Measurements from ENCODE around the gene FADS2.

FADS2 gene

DNA sequence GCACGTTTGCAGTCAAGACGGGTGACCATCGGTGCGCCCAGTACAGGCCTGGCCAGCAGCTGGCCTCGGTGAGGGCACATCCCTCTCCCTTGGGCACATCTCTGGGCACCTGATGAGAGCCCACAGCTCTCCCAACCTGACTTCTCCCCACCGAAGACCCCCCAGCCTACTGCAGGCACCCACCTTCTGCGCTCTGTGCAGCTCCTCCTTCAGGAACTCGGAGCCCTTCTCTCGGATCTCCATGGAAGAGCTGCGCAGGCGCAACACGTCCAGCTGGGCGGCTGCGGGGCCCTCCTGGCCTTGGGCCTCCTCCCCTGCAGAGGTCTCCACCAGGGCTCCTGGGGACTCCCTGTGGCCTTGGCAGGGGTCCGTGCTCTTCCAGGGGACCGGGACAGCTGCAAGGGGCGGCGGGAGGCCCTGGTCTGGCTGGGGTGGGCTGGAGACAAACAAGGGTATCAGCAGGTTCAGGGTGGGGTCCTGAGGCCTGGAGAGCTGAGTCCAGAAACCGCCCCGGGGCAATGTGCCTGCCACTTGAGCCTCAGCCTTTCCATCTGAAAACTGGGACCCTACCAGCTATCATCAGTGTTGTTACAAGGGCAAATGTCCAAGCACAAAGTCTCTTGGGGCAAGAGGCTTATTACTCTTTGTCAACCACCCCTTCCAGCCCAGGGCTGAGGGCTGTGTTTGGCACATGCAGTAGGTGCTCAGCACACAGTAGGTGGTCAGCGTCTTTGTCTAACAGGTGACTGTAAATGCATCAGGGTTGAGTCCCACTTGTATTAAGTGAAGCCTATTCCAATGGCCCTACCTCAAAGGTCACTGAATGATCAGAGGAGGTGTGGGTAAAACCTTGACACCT lies 80.0 kb downstream of the FADS2 start:
- DNase-seq: no peak

DNA sequence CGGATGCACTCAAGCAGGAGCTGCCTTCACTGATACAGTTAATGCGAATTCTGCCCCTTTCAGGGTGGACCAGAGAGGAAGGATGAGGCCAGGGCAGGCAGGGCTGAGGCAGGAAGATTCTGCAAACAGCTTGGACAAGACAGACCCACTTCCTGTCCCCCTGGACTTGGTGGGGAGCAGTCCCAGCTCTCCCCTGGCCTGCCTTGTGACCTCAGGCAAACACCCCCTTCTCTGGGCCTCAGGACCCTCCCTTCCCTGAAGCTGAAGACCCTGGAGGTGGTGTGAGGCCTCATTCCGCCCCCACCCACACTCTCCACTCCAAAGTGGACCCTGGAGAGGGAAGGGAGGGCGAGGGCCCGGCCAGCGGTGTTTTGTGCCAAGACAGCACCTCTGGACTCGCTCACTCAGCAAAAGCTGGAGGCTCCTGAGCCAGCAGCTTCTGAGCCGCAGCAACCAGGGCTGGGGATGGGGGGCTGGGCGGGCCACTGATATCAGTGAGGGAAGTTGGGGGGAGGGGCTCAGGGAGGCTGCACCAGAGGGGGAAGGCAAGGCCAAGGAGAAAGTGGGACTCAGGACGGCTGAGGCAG lies 80.7 kb downstream of the FADS2 start:
- DNase-seq: no peak

DNA sequence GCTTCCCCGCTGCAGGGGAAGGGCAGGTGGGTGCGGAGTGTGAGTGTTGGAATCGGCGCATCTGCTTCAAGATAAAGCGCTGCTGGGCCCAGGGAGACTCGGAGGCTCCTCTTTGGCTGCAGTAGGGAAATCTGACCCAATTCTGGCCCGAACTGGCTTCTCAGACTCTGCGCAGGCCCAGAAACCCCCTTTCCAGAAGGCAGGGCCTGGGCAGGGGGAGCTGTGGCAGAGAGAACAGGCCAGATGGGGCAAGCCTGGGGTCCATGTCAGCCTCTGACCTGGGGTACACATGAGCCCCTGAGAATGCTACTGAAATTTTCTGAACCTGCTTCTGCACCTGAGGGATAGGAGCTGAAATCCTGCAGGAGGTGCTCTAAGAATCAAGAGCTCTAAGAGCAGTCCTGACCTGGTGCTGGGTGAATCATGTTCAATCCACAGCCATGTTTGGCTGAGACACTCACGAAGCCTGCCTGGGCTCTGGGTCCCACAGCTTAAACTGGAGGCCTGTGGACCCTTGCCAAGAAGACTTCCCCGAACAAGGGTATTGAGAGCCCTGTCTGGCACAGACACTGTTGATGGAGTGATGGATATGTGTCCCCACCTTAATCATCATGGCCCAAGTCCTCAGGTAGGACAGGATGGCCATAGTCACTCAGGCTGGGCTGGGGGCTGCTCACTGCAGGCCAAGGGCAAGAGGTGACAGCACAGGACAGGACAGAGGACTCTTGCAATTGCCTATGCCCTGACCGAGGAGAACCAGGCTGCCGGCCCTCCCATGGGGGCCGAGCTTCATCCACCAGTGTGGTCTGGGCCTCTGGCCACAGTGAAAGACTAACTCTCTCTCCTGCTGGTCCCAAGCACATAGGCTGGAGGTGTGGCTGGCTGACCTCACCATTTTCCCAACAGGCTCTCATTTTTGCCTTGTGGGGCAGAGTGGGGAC lies 82.4 kb downstream of the FADS2 start:
- no peak for DNase-seq

DNA sequence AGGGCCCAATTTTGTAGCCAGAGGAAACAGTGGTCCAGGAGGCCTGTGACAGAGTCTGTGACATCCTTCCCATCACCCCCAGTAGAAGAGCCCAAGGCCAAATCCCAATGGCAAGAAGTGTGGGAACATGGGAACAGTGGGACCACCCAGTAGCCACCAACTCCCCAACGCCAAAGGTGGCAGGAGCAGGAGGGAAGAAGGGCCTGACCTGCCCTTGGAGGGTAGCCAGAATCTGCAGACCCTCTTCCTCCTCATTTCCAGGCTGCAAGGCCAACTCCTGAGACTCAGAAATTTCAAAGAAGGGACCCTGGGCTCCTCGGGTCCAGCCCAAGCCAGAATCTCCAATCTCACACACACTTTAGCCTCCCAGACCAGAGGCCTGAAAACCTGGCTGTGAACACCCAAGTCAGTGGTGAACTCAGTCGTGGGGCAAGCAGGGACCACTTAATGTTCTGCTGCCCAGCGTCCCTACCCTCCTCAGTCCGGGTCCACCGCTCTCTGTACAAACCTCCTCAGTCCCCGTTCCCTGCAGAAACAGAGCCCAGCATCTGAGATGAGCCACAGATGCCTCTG lies 83.1 kb downstream of the FADS2 start:
- no peak for DNase-seq

DNA sequence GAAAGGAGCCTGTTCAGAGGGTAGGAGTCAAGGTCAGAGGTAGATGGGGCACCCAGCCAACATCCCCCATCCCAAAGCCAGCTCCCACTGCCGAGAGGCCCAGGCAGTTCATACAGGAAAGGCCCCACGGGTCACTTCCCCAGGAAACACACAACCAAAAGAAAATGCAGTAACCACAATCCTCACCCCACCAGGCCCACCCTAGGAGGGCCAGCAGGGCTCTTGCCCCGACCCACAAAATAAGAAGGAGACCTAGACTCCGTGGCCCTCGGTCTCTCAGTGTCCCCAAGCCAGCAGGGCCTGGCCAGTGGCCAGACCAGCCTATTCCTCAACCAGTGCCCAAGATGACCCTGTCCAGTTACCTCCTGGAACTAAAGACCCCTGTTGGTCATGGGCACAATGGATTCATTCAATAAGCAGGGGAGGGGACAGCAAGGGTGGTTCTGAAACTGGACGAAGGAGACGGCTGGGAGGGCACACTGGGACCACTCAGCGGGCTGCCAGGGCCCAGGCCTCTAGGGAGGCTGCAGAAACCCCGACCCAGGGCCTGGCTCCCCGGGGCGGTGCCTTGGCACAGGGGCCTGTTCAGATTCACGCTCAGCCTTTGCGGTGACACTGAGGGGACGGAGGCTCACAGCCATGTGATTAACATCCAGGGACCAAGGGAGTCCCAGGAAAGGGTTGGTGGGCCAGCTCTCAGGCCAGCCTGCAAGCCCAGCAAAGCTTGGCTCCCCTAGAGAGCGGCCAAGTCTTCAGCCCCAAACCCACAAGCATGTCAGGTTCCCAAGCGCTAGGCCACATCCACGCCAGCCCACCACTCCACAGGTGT lies 83.8 kb downstream of the FADS2 start:
- DNase-seq: no peak

DNA sequence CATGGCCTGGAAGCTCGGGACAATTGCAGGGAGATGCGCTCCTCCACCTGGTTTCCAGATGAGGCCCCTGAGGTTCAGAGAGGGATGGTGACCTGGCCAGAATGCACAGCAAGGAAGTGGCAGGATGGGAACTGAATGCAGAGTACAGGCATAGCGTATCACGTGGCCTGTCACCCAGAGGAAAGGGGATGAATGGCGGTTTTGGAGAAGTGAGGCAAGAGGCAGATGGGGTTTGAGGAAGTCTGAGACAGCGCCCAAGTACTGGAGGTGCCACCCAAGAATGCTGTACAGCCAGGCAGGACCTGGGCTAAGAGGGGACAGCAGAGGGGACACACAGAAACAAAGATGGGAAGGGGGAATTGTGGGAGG lies 84.4 kb downstream of the FADS2 start:
- no peak for DNase-seq

DNA sequence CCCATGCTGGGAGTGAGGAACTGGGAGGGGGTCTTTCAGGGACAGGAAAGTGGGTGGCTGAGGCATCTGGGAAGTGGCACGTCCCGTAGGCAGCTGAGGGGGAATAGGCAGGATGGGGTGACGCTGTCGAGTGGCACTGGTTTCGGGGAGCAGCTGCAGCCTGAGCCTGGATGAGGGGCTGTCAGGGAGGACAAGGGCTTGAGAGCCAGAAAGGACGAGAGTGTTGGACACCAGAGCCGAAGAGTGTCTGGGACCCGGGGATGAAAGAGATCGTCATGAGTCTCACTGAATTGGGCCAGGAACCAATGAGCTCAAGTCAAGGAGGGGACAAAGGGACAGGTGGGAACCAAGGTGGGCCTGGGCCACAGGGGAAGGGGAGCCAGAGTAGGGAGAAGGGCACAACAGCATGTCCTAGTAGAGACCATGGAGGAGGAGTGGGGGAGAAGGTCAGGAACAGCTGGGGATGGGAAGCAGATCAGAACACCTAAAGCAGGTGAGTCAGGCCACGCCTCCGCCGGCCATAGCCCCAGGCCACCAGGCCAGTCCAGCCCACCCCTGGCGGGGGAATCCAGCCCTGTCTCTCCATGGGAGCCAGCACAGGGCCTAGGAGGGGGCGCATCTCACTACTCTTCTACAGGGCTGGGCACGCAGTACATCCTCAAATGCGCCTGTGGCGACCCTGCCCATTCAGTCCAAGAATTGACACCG lies 85.0 kb downstream of the FADS2 start:
- no peak for DNase-seq

DNA sequence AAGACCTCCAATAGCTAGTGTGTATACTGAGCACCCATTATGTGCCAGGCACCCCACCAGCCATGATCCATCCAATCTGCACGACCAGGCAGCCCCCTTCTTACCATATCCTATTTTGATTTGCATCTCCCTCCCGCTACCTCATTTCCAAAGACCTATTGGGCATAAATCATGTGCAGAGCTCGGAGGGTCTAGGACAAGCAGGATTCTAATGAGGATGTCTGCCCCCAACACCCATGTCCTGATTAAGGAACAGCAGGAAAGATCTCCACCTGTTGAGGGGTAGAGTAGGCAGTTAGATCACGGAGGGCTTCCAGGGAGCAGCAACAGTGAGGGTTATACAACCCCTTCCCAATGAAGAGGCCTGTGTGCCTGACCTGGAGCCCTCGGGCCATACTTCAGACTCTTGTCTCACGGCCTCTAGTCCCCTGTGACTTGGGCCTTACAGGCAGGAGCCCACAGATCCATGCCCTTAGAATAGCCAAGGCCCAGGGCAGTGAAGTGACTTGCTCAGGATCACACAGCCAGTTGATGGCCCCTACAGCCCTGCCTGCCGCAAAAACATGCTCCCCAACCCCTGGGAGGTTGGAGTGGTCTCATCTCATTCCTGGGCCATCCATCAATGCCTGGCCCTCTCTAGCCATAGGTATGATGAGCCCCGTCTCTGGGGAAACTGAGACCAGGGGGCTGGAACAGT lies 85.7 kb downstream of the FADS2 start:
- no peak for DNase-seq

DNA sequence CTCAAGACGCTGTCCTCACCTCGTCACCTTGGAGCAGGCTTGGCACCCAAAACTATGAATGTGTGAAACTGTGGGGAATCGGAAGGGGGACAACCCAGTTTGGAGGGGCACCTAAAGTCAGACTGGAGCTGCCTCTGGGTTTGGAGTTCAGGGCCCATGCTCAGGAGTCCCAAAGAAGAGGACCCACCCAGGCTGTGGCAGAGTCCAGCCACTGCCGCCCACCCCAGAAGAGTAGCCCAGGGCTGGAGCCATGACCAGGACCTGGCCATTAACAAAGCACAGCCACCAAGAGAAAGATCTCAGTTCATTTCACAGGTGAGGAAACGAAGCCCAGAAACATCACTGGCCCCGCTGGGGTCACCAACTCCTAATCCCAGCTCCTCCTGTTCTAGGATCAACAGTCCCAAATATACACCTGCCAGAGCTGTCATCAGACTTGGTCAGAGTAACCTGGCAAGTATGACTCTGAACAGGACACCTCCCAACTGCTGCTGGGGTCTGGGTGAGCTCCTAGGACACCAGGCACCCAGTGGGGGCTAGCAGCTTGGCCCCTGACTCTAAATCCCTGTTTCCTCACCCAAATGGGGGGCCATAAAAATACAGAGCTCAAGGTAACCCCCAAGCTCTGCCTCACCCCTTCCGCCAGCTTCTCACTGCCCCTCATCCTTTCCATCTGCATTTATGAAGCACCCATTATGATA lies 86.5 kb downstream of the FADS2 start:
- DNase-seq: no peak

DNA sequence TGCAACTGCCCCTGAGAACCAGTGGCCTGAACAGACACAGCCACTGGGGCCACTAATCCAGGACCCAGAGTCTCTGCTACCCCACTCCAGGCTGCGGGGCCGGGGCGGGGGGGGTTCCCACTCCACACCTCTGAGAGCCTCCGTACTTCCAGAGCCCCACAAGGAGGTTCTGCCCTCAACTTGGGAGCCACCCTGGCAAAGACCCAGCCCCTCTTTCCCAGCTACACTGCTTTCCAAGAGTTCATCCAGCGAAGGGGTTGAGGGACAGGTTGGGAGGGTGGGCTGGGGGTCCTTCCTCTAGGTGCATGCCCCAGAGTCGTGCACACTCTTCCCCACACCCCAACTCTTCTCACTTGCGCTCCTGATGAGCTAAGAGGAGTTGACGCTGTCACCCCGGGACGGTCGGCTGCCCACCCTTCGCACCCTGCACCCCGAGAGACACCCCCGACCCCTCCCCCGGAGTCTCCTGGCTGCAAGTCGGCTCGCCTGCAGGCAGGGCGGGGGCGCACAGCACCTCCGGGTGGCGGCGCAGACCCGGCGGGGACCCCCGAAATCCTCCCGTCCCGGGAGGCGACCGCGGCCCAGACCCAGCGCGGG lies 88.7 kb downstream of the FADS2 start:
- DNase-seq: no peak

Data from stimulated activated CD4-positive, alpha-beta T cell treated with anti-CD3 and anti-CD28 coated beads, Interleukin-2, amount 100 ng/mL, for 48 hours (primary cell).